B cell (primary cell): ENCODE results near the gene ADAM12. TPM values are rescaled to one million over a fixed set of nuclear protein-coding genes. Genes with fewer than 3 reads are reported as not detected.

ENCODE experiments used
- ATAC-seq: fragments of 200-7000 bp; cut with Tn5 transposase; one replicate; pipeline ENCODE4 v1.10.0; 2021; ENCODE audit warnings: low read depth, mild to moderate bottlenecking, moderate number of reproducible peaks, moderate library complexity
- CTCF ChIA-PET: fragments of 350-600 bp; sonication (Branson Sonifier 250); formaldehyde crosslinking; loops from one replicate; lab custom pipeline; 2021; ENCODE audit warnings: antibody characterized with exemption, inconsistent platforms; lab: Charles Lee
- POLR2A ChIA-PET: fragments of 350-600 bp; sonication (Branson Sonifier 250); formaldehyde crosslinking; loops from one replicate; lab custom pipeline; 2021; ENCODE audit warnings: antibody characterized with exemption; lab: Charles Lee
- DNase-seq: peaks from one replicate; pipeline ENCODE4 v3.0.0; 2013
- H2AFZ ChIP-seq: 2 replicates; pipeline ENCODE4 v1.6.1; 2012; ENCODE audit warnings: mild to moderate bottlenecking, low read depth, low read length; ENCODE audit not compliant: insufficient read depth, poor library complexity, severe bottlenecking
- H3K27ac ChIP-seq, 2 donors: 1 replicate in 1 of 2; 2 replicates in 1 of 2; pipeline ENCODE4 v1.5.1; 2012 to 2013; ENCODE audit warnings: low read length in 2 of 2, mild to moderate bottlenecking in 2 of 2, moderate library complexity in 1 of 2
- H3K27me3 ChIP-seq, 4 experiments: fragments of 200-600 bp in 1 of 4; sonication (generic) in 1 of 4; replicated peaks in 1 of 4; 1 replicate in 2 of 4; 2 replicates in 2 of 4; pipeline versions ENCODE4 v1.6.1 to v1.7.0; 2013 to 2016; ENCODE audit warnings: low read length in 3 of 4, mild to moderate bottlenecking in 2 of 4, mixed read lengths in 1 of 4, moderate library complexity in 1 of 4; ENCODE audit not compliant: insufficient read depth in 4 of 4, control insufficient read depth in 3 of 4; ENCODE audit errors: control extremely low read depth in 1 of 4
- H3K36me3 ChIP-seq, 2 experiments: replicated peaks in 1 of 2; 1 replicate in 1 of 2; 2 replicates in 1 of 2; pipeline versions ENCODE4 v1.6.1 to v1.7.1; 2013; ENCODE audit warnings: low read length in 1 of 2; ENCODE audit not compliant: insufficient read depth in 2 of 2, control insufficient read depth in 1 of 2; ENCODE audit errors: control extremely low read depth in 1 of 2, extremely low read depth in 1 of 2
- H3K4me1 ChIP-seq, 2 donors: fragments of 200-600 bp in 1 of 2; sonication (generic) in 1 of 2; 1 replicate in 1 of 2; 2 replicates in 1 of 2; pipeline versions ENCODE4 v1.5.1 to v1.6.1; 2013 to 2017; ENCODE audit warnings: low read length in 2 of 2; ENCODE audit not compliant: control insufficient read depth in 2 of 2, insufficient read depth in 2 of 2
- H3K4me2 ChIP-seq: replicated peaks from 2 replicates; pipeline ENCODE3; 2012; ENCODE audit warnings: mild to moderate bottlenecking, low read depth, low read length; ENCODE audit not compliant: poor library complexity, severe bottlenecking
- H3K4me3 ChIP-seq, 5 experiments: fragments of 200-600 bp in 1 of 5; sonication (generic) in 1 of 5; 1 replicate in 3 of 5; 2 replicates in 2 of 5; pipeline versions ENCODE4 v1.5.1 to v1.7.0; 2011 to 2016; ENCODE audit warnings: low read length in 4 of 5, mild to moderate bottlenecking in 4 of 5, low read depth in 2 of 5, control low read depth in 1 of 5, moderate library complexity in 1 of 5; ENCODE audit not compliant: insufficient read depth in 1 of 5; ENCODE audit errors: control extremely low read depth in 1 of 5, extremely low read depth in 1 of 5
- H3K79me2 ChIP-seq: fragments of 200-600 bp; sonication (generic); one replicate; pipeline ENCODE4 v1.6.0; 2016; ENCODE audit warnings: low read length; ENCODE audit not compliant: control insufficient read depth, insufficient read depth
- H3K9ac ChIP-seq: fragments of 200-600 bp; sonication (generic); 2 replicates; pipeline ENCODE4 v1.6.1; 2017; ENCODE audit warnings: mild to moderate bottlenecking, low read length, moderate library complexity
- H3K9me3 ChIP-seq, 3 donors: one replicate each; pipeline versions ENCODE4 v1.6.1 to v1.7.1; 2013; ENCODE audit warnings: low read length in 2 of 3; ENCODE audit not compliant: control insufficient read depth in 2 of 3, insufficient read depth in 1 of 3; ENCODE audit errors: control extremely low read depth in 1 of 3
- H4K20me1 ChIP-seq: 2 replicates; pipeline ENCODE4 v1.6.0; 2012; ENCODE audit warnings: mild to moderate bottlenecking, low read length; ENCODE audit not compliant: insufficient read depth, control insufficient read depth, poor library complexity, severe bottlenecking
- H3K27ac Mint-ChIP-seq: one replicate; pipeline ENCODE4 v1.8.0; 2021; ENCODE audit warnings: mixed read lengths
- H3K27me3 Mint-ChIP-seq: one replicate; pipeline ENCODE4 v1.8.0; 2021; ENCODE audit warnings: mixed read lengths
- H3K4me1 Mint-ChIP-seq: one replicate; pipeline ENCODE4 v1.8.0; 2021; ENCODE audit warnings: mixed read lengths
- H3K4me3 Mint-ChIP-seq: one replicate; pipeline ENCODE4 v1.8.0; 2021; ENCODE audit warnings: mixed read lengths
- H3K9me3 Mint-ChIP-seq: one replicate; pipeline ENCODE4 v1.8.0; 2022; ENCODE audit warnings: mixed read lengths; ENCODE audit not compliant: insufficient read depth
- CTCF ChIP-seq: fragments of 200-600 bp; IDR thresholded peaks from one replicate; pipeline ENCODE4 v1.8.0; 2022; ENCODE audit warnings: antibody characterized with exemption, mild to moderate bottlenecking
- EZH2 ChIP-seq: IDR thresholded peaks from 2 replicates; pipeline ENCODE4 v1.6.1; 2012; ENCODE audit warnings: borderline replicate concordance, low read depth, mild to moderate bottlenecking, moderate library complexity, low read length; ENCODE audit not compliant: insufficient read depth, poor library complexity, severe bottlenecking
- WGBS: methylation state at CpG from one replicate; pipeline ENCODE4 v1.1.5; 2013; ENCODE audit warnings: missing lambda C conversion rate; ENCODE audit not compliant: insufficient coverage; 5-methylcytosine and 5-hydroxymethylcytosine counted together
- intact Hi-C: fragments of 100-400 bp; cut with micrococcal nuclease; formaldehyde crosslinking; loops from one replicate; pipeline ENCODE4 v1.10.0; 2022
- polyA plus RNA-seq: library from polyadenylated mRNA; depleted of rRNA; stranded (reverse); fragments of >200 nt; gene quantifications from 2 replicates; pipeline ENCODE4 v1.2.3, GENCODE V29; 2012
- total RNA-seq, 2 donors: library from RNA; stranded (reverse); fragments of 120-200 nt in 1 of 2; gene quantifications; 1 replicate in 1 of 2; 2 replicates in 1 of 2; pipeline versions ENCODE4 v1.2.3 to v1.2.4, GENCODE V29; 2013 to 2022

Gene ADAM12
- total and polyA plus RNA-seq, 2 donors (not counting 1 experiment from before 2014, with no cell fraction given) = 0.01 to 0.22 TPM

- ChIA-PET CTCF (interaction anchor here (0.5 to 4.0 kb wide), 9 partner anchors 9 to 1886 kb away, joined by 3 to 74 read pairs (median 4); no protein-coding TSS in a partner anchor), POLR2A (no interaction called here)
- Histone ChIP-seq H3K27me3 (no peaks in the 10 kb centered on the region), H3K27ac (no peak overlapping the region), H3K4me3 (no peak overlapping the region), H3K4me2 (no peak overlapping the region), H3K79me2 (no peaks in the 10 kb centered on the region), H3K9ac (no peak overlapping the region), H4K20me1 (no peaks in the 10 kb centered on the region), H3K9me3 (no peaks in the 10 kb centered on the region), H2AFZ (no peak overlapping the region), H3K4me1 (peaks cover 8 to 11% of the 10 kb centered on the region in 2 donors), H3K36me3 (no peaks in the 10 kb centered on the region)
- Mint-ChIP-seq H3K27me3 (no peaks in the 10 kb centered on the region), H3K9me3 (no peaks in the 10 kb centered on the region), H3K4me3 (no peak overlapping the region), H3K27ac (no peak overlapping the region), H3K4me1 (peaks cover 13% of the 10 kb centered on the region)
- ATAC-seq (no peak), DNase-seq (peak; percentile 19)
- 94% methylated on average over 5 of the region's 6 CpGs for WGBS
- intact Hi-C loops = loop anchor here (1.0 kb wide), 1 partner anchor 115 kb away; no protein-coding TSS in a partner anchor
- TF ChIP-seq EZH2 (no peak), CTCF (peak; percentile 29)
These were observed 290.6 kb downstream of the ADAM12 start for GRCh38 chr10:126097558-126098225.

GRCh38 chr10:126094537-126094936 is 293.7 kb downstream of the ADAM12 start:
- no peak overlapping the region for H3K4me3 Mint-ChIP-seq
- no peaks in the 10 kb centered on the region for H3K4me1 Mint-ChIP-seq
- Histone ChIP-seq H2AFZ (no peak overlapping the region), H3K4me3 (no peak overlapping the region), H3K9me3 (no peaks in the 10 kb centered on the region), H3K4me1 (no peaks in the 10 kb centered on the region), H3K36me3 (no peaks in the 10 kb centered on the region), H3K27ac (no peak overlapping the region), H3K4me2 (no peak overlapping the region), H4K20me1 (no peaks in the 10 kb centered on the region), H3K9ac (no peak overlapping the region), H3K79me2 (no peaks in the 10 kb centered on the region), H3K27me3 (no peaks in the 10 kb centered on the region)
- intact Hi-C loops = no loop called here
- no peak overlapping the region for H3K27ac Mint-ChIP-seq
- TF ChIP-seq EZH2 = no peak
- TF ChIP-seq CTCF = no peak
- POLR2A ChIA-PET = no interaction called here
- WGBS = 100% methylated on average over 1 of the region's 5 CpGs
- DNase-seq (no peak), ATAC-seq (no peak)
- H3K27me3 Mint-ChIP-seq = no peaks in the 10 kb centered on the region
- CTCF ChIA-PET = no interaction called here
- no peaks in the 10 kb centered on the region for H3K9me3 Mint-ChIP-seq
